Midbrain (tissue), 1 donor: Measurements from ENCODE around the gene PCDHGA12.
A peak's percentile ranks its signal among the peaks of the same experiment; 100 is the strongest.

Experiments
- DNase-seq: peaks from one replicate; lab custom pipeline; 2025; lab: John Stamatoyannopoulos, UW

Gene PCDHGA12

GRCh38 chr5:141439411-141440141 is 9.3 kb downstream of the PCDHGA12 start:
- no peak for DNase-seq

DNA sequence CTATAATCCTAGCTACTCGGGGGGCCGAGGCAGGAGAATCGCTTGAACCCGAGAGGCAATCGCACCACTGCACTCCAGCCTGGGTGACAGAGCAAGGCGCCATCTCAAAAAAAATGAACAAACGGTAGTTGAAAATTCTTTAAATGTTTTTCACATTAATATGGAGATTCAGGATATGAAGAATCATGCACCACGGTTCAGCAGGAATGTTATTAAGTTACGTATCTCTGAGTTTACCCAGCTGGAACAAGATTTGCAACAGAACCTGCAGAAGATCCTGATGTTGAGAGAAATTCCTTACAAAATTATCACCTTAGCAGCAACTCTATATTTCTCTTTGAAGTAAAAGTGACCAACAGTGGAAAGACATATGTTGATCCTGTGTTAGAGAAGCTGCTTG is 10.0 kb downstream of the PCDHGA12 start:
- DNase-seq: no peak

DNA sequence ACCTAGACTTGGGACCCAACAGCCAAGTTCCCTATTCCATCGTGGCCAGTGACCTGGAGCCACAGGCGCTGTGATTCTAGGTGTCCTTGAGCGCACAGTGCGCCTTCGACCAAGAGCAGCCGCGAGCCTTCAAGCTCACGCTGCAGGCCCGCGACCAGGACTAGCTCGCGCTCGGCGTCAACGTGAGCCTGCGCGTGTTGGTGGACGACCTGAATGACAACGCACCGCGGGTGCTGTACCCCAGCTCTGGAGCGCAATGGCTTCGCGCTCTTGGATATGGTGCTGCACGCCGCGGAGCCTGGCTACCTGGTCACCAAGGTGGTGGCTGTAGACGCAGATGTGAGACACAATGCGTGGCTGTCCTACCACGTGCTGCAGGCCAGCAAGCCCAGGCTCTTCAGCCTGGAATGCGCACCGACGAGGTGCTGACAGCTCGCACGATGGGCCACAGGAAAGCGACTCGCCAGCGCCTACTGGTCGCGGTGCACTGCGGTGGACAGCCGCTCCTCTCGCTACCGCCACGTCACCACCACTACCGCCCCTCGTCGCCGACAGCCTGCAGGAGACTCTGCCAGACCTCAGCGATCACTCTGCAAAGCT is 11.4 kb downstream of the PCDHGA12 start:
- no peak for DNase-seq

DNA sequence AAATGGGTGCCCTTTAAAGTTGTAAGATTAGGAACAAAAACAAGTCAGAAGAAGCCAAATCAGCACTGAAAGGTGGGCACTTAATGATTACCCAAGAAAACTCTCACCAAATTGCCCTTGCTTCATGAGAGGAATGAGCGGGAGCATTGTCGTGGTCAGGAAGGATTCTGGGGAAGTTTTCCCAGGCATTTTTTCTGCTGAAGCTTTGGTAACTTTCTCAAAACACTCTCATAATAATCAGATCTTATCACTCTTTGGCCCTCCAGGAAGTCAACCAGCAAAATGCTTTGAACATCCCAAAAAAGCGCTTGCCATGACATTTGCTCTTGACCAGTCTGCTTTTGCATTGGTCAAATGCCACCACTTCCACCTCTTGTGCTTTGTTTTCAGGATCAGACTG is 35.0 kb downstream of the PCDHGA12 start:
- DNase-seq: no peak

- peak; percentile 90 for DNase-seq
These were observed 45.4 kb downstream of the PCDHGA12 start, which contains the start of gene PCDHGC3 for GRCh38 chr5:141475625-141476131. TSS of gene PCDHGC3 (plus strand) at chr5:141475966. CDS start at chr5:141476117, 151 bp downstream.

- no peak for DNase-seq
These were observed 46.0 kb downstream of the PCDHGA12 start for GRCh38 chr5:141476132-141476911.

DNA sequence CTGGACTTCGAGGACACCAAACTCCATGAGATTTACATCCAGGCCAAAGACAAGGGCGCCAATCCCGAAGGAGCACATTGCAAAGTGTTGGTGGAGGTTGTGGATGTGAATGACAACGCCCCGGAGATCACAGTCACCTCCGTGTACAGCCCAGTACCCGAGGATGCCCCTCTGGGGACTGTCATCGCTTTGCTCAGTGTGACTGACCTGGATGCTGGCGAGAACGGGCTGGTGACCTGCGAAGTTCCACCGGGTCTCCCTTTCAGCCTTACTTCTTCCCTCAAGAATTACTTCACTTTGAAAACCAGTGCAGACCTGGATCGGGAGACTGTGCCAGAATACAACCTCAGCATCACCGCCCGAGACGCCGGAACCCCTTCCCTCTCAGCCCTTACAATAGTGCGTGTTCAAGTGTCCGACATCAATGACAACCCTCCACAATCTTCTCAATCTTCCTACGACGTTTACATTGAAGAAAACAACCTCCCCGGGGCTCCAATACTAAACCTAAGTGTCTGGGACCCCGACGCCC is 46.8 kb downstream of the PCDHGA12 start:
- no peak for DNase-seq

DNA sequence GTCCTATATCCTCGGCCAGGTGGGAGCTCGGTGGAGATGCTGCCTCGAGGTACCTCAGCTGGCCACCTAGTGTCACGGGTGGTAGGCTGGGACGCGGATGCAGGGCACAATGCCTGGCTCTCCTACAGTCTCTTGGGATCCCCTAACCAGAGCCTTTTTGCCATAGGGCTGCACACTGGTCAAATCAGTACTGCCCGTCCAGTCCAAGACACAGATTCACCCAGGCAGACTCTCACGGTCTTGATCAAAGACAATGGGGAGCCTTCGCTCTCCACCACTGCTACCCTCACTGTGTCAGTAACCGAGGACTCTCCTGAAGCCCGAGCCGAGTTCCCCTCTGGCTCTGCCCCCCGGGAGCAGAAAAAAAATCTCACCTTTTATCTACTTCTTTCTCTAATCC is 47.5 kb downstream of the PCDHGA12 start:
- no peak for DNase-seq

- no peak for DNase-seq
These were observed 48.1 kb downstream of the PCDHGA12 start for GRCh38 chr5:141478321-141478945.

GRCh38 chr5:141479776-141480175 is 49.5 kb downstream of the PCDHGA12 start:
- no peak for DNase-seq
